ENCODE measurements around the gene SELENON.

The SELENON gene

DNA sequence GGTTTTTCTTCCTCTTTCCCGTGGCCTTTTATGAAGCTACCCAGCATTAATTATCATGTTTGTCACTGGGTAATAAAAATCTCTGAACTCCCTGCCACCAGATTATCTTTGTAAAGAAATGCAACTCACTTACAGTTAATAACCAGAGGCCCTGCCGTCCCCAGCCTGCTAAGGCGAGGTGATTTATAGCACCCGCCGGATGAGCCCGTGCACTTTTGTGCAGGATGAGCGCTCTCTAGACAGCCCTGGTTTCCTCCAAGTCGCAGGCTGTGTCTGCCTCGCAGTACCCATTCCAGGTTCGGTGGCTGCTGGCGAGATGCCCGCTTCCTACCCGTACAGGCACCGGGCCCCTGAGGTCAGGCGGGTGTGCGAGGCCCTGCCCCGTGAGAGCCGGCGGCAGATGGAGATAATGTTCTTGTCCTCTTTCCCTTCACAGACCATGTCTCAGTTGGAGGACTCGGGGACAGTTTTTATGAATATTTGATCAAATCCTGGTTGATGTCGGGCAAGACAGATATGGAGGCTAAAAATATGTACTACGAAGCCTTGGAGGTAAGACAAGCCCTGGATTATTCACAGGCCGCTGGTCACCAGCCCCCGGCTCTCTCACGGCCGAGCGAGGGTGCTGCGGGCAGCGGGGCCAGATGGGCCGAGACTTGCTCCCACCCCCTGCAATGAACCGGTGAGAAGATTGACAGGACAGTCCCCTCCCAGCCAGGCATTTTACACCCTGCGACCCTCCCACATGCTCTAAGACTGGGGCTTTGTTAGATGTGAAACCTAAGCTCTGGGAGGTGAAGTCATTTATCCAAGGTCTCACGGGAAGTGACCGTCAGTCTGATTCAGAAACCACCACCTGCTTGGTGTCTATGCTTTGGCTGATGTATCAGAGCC, 28.5 kb upstream of the SELENON start:
- DNase-seq (ENCODE audit: low read depth in 2 of 2): no peak

DNA sequence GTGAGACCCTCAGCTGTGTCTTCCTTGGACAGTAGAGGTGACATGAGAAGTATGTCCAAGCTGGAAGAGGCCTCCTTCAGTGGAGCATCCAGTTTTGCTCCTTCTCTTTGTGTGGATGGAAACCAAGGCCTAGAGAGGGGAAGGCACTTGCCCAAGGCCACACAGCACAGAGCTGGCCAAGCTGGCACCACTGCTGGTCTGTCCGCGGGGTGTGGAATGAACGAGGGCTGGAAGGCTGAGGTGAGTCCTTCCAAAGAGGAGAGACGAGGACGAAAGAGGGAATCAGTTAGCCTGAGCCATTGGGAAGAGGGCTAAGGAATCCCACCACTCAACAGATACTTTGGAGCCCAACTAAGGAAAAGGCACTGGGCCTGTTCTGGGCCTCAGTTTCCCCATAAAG, 27.8 kb upstream of the SELENON start:
- DNase-seq (ENCODE audit: low read depth in 2 of 2): no peak

DNA sequence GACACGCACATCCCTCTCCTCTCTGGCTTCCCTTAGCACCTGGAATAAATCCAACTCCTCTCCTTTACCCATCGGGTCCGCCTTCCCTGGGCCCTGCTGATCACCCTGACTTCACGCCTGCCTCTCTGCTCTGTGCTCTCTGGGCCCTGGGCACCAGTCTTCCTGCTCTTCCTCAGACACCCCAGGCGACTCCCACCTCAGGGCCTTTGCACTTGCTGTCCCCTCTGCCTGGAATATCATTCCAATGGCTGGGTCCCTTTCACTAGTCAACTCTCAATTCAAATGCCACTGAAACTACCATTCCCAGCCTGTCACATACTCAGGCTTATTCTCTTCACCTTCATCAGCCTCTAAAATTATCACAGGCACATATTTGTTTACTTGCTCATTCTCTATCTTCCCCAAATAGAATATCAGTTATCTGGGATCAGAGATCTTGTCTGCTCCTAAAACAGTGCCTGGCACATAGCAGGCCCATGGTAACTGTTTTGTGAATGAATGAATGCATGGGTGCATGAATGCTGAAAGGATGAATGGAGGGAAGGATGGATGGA, 27.2 kb upstream of the SELENON start:
- DNase-seq (ENCODE audit: low read depth in 2 of 2): no peak

DNA sequence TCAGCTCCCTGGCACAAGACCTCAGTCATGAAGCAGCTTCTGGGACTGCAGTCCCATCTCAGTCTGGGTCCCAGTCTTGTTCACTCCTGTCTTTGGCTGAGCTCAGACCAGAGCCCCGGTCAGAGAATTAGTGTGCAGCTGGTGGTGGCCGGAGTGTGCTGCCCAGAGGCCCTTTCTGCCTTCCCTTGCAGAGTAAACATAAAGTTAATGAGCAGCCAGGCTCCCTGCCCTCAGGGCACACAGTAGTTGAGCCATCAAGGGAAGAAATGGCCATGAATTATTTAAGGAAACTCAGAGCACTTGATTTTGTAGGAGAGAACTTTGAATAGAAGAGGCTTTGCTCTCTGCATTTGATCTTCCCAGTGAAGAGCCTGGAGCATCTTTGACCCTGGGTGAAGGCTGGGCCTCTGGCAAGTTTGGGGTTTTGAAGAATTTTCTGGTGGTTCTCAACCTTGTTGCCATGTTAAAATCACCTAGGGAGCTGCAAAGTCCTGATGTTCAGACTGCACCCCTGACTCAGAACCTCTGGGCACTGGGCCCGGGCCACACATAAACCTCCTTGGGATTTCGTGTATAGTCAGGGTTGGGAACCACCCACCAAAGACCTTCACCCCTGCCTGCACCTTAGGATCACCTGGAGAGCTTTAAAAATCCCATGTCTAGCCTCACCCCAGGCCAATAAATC, 26.4 kb upstream of the SELENON start:
- DNase-seq (ENCODE audit: low read depth in 2 of 2): no peak

DNA sequence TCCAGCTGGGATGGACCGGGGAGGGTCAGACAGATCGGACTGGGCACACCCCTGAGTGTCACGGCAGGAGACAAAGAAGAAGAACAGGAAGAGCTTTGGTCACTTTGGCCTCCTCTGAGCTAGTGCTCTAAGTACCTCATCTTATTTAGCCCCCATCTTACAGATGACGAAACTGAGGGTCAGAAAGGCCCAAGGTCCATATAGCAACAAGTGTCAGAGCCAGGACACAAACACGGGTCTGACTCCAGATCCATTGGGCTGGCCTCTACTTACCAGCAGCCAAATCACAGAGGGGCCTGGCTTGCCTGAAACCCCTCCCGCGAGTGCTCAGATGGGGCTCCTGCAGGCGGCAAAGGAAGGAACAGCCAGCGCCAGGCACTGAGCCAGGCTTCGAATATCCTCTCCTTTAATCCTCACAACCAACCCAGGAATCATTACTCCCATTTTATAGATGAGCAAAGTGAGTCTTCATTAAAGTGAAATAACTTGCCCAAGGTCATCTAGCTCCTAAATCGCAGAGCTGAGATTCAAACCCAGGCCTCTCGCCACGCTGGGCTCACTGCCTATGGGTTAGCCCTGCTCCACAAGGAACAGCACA, 25.7 kb upstream of the SELENON start:
- DNase-seq (ENCODE audit: low read depth in 2 of 2): no peak

DNA sequence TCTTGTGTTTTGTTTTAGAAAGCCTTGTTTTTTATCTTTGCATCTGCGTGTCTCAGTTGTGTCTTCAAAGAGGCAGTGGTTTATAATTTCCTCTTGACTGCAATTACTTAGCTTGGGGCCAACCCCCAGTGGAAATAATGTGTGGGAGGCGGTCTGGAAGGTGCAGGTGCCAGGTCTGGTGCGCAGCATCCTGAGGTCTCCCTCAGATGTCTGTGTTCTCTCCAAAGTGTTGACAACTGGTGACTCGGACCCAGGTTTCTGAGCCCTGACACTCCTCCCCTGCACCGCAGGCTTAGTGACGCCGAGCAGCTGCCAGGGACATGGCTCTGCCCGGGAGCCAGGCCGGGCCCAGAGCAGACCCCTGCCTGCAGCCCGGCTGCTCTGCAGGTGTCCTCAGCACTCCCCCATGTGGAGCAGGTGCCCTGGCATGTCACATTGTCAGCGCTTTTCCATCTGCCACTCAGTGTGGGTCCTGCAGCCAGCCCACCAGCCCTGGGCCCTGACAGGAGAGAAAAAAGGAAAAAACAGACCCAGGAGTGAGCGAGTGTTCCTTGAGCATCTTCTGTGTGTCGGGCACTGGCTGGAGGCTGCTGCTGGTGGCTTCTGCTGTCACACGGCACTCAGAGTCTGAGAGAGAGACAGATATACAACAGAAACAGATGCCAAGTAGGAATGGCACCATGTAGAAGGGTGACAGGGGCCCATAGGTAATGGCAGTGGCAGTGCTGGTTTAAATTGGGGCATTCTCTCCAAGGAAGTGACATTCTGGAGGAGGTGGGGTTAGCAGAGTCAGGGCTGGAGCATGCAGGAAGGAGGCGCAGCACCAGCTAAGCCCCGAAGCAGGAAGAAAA, 24.8 kb upstream of the SELENON start:
- no peak for DNase-seq (ENCODE audit: low read depth in 2 of 2)

DNA sequence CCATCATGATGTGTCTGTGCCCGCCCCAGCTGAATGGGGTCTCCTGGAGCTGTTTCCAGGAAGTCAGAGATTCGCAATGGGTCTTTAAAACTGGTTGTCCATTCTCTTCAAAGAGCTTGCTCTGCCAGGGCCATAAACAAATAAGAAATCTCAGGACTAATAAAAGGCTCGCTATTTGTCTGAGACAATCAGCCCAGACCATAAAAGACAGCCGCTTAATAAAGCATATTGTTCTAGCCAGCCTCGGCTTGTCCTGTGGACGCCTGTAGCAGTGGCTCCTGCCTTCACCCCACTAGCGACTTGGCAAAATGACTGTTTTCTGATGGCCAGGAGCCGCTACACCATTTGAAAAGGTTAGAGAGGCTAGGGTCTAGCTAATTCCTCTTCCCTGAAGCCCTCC, 20.6 kb upstream of the SELENON start:
- DNase-seq (ENCODE audit: low read depth in 2 of 2): no peak

DNA sequence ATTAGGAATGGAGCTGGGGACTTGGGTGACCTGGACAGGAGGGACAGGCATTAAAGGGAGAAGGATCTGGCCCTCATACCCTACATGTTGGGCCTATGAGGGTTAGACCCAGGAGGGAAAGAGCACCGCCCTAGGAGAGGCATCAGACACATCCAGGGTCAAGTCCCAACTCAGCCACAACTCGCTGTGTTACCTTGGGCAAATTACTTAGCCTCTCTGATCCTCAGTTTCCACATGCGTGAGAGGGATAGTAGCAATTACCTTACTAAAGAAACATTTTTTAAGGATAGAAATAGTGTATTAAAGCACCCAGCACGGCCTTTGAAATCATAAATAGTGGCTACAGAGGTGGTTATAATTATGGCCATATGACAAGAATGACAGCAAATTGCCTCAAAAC, 20.1 kb upstream of the SELENON start:
- no peak for DNase-seq (ENCODE audit: low read depth in 2 of 2)

DNA sequence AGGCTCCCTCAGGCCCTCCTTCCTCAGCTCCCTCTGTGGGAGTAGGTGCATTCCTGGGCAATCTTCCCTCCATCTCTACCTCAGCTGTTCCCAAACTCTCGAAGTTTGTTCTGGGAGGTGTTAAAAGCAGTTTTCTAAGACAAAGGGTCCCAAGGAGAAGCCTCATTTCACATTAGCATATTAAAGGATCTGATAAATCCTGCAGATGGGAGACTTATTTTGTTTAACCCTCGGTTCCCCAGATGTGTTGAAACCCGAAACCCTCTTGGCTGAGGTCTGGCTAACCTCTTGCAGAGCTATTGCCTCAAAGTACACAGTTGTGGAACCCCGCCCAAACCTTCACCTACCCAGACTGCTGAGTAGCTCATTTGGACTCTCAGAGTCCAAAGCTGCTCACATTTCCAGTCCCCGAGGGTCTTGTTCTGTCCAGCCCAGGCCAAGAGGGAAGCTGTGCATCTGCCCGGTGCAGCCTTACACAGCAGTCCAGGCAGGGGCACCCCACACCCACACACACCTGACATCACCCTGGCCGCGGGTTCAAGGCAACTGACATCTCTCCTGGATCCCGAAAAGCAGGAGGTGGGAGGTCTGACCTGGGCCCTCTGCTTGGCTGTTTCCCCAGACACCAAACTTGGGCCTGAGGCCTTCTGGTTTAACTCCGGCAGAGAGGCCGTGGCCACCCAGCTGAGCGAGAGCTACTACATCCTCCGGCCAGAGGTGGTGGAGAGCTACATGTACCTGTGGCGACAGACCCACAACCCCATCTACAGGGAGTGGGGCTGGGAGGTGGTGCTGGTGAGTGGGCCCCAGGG, 19.5 kb upstream of the SELENON start:
- DNase-seq (ENCODE audit: low read depth in 2 of 2): no peak

DNA sequence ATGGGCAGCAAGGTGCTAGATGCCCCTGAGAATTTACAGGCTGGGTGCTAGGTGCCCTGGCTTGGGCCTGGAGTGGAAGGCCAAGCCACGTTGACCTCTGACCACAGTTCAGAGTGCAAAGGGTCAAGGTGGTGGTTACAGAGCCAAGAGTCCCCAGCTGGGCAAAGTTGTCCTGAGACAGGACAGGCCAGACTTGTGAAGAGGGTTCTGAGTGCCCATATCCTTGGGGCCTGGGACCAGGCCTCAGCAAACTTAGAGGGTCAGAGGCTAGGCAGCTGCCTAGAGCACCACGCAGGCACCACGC, 18.9 kb upstream of the SELENON start:
- no peak for DNase-seq (ENCODE audit: low read depth in 2 of 2)

DNA sequence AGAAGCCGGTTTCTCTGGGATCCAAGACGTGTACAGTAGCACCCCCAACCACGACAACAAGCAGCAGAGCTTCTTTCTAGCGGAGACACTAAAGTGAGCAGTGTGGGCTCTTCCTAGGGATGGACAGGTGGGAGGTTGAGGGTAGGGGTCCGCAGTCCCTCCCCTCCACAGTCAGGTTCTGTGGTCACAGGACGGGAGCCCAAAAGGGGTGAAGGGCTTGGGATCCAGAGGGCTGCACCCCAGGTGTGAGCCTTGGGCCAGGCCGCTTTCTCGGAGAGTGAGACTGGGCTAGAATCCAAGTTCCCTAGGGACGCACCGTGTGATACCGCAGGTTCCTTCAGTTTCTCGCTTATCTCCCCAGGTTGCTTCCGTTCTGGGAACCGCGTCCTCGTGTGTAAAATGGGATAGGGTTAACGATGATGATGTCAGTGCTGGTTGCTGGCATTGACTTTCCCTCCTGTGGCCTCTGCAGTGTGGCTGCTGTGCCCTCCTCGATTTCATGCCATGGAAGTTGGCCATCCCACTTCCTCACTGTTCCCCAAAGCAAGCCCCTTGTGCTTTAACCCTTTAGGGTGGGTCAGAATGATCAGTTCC, 17.3 kb upstream of the SELENON start:
- DNase-seq (ENCODE audit: low read depth in 2 of 2): no peak

DNA sequence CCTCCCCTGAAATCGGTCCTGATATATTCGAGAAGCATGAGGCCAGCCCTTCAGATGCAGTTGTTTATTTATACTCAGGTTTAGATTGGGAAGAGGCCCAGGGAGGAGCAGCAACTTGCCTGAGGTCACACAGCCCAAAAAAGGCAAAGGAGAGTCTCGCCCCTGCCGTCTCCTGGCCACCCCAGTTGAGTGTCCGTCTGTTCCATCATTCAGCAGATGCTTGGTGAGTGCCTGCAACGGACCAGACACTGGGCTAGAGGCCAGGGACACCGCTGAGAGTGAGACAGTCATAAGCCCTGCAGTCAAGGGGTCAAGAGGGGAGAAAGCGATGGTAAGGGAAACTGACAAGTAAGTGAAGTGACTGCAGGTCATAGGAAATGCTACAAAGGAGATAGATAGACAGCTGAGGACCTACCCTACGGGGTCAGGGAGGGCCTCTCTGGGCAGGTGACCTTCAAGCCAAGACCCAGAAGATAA, 15.4 kb upstream of the SELENON start:
- no peak for DNase-seq (ENCODE audit: low read depth in 2 of 2)

DNA sequence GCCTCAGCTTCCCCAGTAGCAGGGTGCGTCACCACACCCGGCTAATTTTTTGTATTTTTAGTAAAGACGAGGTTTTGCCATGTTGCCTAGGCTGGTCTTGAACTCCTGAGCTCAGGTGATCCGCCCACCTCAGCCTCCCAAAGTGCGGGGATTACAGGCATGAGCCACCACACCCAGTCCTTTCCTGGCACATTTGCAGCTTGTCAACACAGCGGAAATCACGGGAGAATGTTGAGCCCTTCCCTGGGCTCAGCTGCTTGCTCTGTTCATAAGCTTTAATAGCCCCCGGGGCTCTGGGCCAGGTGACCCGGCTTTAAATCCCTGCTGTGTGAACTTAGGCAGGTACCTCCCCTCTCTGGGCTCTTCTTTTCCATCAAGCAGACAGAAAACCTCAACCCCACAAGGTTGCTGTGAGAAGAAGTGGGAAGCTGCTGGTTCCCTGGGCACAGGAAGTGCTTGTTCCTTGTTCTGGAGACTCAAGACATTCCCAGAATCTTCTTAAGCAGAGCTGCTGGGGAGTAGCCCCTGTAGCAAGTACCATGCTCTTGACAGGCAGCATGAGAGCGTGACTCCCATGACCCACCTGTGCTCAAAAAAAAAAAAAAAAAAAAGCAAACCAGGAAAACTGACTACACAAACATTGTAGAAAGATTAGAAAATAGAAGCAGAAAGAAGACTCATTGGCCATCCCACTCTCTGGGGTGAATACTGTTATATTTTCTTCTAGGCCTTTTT, 14.5 kb upstream of the SELENON start:
- no peak for DNase-seq (ENCODE audit: low read depth in 2 of 2)

DNA sequence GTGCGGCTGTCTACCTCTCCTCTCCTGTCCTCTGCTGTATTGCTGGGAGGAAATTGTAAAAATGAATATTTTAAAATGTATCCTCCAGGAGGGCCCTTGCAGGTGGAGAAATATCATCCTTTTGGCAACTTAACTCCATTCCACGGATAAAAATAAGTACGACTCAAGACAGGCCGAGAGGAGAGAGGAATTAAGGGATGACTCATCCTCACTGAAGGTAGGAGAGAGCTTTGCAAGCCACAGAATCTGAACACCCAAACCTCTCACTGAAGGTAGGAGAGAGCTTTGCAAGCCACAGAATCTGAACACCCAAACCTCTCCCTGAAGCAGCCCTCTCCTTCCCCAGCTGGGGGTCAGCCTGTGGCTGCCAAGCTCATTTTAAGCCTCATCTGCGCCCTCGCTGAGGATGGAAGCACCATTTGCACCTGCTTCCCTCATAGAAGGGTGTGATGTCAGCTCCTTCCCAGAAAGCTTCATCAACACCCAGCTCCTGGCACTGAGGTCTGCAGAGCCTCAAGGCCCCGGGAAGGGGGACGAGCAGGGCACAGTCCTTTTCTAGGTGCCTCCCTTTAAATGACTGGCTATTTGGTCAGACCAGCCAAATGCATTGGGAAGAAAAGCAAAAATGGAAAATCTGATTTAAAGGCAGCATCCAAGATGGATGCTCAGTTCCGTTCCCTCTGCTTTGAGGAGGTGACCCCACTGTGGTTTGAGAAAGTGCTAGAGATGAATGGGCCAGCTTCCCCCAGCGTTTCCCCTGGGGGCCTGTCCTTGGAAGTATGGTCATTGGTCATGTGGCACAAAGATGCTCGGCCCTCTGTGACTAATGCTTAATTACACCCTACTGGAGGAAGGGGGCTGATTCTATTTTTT, 12.9 kb upstream of the SELENON start:
- no peak for DNase-seq (ENCODE audit: low read depth in 2 of 2)

DNA sequence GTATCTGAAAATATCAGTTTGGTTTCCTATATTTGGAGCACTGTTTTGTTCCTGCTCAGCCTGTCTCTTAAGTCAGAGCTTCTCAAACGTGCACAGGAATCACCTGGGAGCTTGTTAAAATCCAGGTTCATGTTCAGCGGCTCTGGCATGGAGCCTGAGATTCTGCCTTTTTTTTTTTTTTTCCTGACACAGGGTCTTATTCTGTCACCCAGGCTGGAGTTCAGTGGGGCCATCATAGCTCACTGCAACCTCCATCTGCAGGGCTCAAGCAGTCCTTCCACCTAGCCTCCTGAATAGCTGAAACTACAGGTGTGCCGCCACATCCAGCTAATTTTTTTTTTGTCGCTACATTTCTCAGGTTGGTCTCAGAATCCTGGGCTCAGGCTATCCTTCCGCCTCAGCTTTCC, 12.2 kb upstream of the SELENON start:
- DNase-seq (ENCODE audit: low read depth in 2 of 2): no peak

DNA sequence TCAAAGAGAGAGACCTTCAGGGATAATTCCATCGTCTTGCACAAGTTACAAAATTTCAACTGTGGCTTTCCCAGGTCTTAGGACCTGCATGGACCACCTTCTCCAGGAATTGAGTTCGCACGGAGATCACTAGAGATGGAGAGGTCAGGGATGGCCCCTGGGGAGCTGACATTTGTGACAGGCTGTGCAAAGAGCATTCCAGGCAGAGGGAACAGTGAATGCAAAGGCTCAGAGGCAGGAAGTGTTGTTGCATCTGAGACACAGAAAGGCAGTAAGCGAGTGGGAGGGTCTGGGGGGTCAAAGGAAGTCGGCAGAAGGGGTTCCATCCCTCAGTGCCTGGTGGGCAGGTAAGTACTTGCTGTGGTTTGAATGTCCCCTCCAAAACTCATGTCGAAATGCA, 9.5 kb upstream of the SELENON start:
- DNase-seq (ENCODE audit: low read depth in 2 of 2): no peak

DNA sequence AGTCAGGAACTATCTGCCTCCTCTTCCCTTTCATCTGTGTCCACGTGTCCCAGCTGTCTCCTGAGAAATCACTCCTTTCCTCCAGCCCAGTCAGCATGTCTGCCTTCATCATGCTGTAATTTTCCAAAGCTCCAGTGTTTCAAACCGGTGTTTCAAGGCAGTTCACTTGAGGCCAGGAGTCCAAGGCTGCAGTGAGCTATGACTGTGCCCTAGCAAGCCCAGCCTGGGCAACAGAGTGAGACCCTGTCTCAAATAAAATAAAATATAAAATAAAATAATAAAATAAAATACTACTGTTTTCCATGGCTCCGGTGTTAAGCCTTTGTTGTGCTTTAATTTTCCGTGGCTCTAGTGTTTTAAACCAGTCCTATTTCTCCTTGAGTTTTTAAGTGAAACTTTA, 7.9 kb upstream of the SELENON start:
- DNase-seq (ENCODE audit: low read depth in 2 of 2): no peak

DNA sequence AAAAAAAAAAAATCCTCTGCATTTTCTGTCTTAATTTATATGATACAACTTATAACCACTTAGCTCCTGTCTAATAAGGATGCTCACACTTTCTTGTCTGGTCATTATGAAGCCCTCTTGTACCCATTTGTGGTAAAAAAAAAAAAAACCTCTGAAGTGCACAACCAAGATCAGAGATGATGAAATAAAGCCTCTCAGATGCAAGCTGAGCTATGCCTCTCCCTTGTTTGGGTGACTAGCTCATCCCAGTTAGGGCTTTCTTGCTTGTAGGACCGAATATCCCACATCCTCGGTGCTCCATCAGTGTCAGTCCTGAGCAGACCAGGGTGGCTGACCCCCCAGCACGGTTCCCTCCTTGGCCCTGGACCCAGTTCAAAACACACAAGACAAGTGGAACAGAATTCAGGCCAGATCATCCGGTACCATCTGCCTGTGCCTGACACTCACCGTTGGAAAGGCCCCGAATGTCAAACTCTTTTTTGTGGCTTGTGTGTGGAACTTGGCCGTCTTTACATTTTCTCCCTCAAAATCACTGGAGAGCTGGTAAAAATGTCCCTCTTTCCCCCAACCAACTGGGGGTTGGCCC, 6.3 kb upstream of the SELENON start:
- DNase-seq (ENCODE audit: low read depth in 2 of 2): no peak

All from fibroblast of skin of left quadriceps (primary cell).